NCI-H128 (cell line): ENCODE data around the gene FGFR2.
A peak's percentile ranks its signal among the peaks of the same experiment; 100 is the strongest.
"Not testable (repeated sequence)": the region's sequence is repeated elsewhere in the genome, so short reads cannot be mapped to it uniquely, and the experiment has no call there.

Experiments
- DNase-seq: peaks from one replicate; lab custom pipeline; 2025; ENCODE audit not compliant: unreplicated experiment; lab: John Stamatoyannopoulos, UW

The FGFR2 gene

DNA sequence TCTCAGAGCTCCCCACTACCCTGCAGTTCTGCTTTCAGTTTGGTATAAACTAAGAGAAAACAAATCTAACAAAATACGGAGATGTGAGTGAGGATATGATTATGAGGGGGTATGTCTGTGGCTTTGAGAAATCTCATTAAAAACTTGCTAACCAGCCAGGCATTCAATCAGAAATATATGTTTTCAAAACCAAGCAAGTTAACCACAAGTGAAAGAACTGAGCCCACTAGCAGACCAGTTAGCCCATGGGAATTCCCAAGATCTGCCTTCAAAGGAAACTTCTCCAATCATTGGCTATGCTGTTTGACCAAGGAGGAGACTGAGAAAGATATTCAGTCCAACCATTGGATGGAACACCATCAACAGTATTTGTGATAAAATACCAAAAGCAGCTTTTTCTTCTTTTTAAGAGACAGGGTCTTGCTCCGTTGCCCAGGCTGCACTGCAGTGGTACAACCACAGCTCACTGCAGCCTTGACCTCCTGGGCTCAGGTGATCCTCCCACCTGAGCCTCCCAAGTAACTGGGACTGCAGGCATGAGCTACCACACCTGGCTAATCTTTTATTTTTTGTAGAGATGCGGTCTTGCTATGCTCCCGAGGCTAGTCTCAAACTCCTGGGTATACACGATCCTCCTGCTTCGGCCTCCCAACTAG, 41.2 kb downstream of the FGFR2 start:
- DNase-seq, result no peak

DNA sequence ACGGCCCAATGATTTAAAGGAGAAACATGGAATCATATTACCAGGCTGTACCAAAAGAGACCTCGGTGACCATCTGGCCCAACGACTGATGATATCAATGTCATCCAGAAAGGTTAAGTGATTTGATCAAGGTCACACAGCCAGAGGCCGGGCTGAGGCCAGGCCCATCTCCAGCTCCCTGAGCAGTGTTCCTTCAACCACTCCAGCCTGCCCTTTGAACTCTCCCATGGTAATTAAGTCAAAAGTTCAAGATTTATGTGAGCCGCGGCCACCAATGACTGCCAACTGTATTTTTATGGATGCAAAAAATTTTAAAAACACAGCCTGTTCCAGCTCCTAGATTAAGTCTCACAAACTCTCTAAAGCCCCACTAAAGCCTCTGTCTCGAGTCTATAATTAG, 41.8 kb downstream of the FGFR2 start:
- no peak for DNase-seq

DNA sequence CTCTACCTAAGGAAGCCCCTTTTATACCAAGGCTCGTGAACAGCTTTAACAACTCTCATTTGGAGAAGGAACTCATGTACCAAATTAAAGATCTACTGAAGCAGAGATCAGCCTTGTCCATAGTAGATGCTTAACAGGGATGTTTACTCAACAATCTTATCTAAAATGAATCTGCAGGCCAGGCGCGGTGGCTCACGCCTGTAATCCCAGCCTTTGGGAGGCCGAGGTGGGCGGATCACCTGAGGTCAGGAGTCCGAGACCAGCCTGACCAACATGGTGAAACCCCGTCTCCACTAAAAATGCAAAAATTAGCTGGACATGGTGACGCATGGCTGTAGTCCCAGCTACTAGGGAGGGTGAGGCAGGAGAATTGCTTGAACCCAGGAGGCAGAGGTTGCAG, 43.3 kb downstream of the FGFR2 start:
- not testable (repeated sequence) for DNase-seq

DNA sequence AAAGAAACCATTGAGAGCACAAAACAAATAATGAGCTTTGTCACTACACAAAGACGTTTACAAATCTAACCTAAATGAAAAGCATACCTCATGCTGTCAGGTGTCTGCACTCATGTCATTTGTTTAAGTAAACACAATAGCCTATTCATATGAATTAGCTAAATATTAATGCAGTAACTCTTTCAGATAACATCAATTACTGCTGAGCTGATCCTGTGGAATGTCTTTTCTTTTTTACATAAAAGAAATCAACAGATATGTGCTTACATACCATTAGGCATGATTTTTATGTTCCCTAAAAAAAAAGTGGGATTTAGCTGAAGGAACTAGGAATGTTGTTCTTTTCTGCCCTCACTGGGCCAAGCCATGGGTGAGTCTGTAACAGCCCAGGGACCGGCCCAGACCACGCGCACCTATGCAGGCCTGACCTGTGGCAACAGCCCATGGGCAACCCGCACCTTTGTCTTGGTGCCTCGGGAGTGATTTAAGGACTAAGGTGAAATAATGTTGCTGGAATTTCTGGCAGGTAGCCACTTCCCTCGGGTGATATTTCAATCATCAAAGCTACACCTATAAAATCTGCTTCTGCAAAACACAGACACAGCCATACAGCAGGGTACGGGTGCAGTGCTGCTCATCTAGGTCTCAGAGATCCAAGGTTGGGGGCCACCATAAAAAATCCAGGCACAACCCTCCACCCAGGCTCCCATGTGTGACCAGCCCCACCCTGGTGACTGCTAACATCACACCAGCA, 44.6 kb downstream of the FGFR2 start:
- no peak for DNase-seq

DNA sequence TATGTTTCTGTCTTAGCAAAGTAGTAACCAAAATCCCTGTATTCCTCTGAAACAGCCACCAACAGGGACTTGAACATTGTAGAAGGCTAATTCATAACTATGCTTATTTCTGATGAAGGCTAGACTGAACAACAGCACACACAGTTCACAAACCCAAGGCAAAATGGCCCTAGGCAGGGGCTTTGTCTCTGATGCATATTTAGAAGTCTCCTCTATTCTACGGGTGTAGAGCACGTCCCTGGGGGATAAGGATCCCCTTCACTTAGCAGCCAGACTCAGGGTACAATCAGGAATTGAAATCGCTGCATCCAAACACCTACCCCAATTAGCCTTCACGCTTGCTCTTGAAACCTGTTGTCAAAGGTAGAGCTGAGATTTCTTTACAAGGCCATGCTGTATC, 45.5 kb downstream of the FGFR2 start:
- no peak for DNase-seq

DNA sequence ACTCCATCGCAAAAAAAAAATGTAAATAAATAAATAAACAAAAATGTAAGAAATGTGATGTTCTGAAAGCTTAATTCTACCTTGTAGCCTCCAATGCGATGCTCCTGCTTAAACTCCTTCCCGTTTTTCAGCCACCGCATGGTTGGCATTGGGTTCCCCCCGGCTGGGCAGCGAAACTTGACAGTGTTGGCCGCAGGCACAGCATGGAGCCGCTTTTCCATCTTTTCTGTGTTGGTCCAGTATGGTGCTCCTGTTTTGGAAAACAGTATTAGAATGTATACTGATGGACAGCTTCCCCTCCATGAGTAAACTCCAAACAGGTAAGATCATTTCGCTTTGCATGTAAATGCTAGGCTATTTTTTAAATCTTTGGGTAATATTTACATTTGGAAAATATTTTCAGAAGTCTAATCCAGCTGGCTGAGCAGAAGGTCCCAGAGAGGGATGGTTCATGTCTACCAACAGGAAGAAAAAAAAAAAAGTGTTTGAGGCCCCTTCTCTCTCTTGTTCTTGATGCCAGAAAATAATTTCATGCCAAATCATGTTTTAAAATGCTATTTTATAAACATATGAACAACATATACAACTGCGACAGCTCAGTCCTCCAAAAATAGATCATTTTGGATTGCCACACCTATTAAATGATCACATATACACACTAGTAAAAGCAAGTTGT, 46.9 kb downstream of the FGFR2 start:
- DNase-seq, result no peak

DNA sequence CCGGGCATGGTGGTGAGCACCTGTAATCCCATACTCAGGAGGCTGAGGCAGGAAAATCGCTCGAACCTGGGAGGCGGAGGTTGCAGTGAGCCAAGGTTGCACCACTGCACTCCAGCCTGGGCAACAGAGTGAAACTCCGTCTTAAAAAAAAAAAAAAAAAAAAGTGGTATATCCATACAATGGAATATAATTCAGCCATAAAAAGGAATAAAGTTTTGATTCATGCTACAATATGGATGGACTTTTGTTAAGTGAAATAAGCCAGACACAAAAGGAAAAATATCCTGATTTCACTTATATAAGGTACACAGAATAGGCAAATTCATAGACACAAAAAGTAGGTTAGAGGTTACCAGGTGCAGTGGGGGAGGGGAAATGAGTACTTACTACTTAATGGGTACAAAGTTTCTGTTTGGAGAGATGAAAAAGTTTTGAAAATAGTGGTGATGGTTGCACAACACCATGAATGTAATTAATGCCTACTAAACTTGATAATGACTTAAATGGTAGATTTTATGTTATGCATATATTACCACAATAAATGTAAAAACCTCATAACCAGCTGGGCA, 53.9 kb downstream of the FGFR2 start:
- DNase-seq, result no peak

DNA sequence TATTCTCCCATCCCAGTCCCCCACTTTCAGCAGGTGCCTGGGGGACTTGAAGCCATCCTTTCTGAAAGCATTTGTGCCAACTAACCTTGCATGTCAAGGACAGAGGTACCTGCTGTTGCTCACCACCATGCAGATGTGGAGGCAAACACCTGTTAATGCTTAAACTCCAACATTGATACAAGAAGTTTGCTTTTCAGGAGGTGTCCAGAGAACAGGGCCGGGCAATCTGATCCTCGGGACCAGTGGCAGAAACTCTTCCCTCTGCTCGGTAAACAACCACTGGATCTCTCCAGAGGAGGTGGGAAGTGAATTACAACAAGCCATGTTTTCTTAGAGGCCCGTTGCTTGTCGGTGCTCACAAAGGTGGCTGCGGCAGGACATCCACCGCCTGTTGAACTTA, 54.7 kb downstream of the FGFR2 start:
- no peak for DNase-seq

DNA sequence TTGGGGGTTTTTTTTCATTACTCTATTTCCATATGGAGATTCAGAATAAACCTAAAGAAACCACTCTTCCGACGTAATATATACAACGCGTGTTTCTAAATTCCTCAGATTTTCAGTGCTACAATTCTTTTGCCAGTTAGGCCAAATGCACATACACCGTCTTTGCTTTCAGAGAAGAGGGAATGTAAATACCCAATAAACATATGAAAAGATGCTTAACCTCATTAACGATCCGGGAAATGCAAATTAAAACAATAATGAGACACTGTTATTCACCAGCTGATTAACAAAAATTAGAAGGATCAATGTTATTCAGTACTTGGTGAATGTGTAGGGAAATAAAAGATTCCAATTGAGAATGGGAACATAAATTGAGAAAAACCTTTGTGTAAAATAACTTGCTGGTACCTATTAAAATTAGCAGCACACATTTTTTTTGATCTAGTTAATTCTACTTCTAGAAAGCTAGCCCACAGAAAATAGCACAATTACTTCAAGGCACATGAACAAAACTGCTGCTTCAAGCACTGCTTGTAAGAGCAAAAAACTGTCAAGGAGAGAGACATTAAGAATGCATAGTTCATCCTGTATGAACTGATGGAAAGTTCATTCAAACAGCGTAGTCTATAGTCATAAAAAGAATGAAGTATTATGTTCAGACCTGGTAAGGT, 56.7 kb downstream of the FGFR2 start:
- DNase-seq, result no peak

DNA sequence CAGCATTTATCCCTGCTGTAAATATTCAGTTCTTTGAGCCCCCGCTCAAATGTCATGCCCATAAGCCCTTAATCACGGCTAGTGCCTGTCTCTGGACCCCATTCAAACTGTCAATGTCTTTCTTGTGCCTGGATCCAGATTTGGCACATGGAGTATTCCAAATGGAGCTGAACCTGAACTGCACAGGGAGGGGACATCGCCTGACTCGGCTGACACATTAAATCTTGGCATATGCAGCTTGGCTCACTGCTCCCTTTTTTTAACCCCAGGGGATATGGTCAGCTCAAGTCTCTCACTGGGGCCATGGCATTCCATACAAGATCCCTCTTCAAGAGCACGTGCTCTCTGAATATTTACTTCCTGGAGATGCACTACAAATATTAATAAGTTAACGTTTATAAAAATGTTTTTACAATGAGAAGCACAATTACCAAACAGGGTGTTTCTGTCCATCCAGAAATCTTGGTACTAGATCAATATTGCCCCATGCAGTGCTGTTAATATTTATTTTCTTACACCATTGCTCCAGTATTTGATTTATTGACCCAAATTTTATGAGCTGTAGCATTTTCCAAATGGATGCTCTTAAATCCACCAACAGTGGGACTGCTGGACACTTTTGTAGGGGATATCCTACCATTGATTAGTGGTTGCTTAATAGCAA, 57.4 kb downstream of the FGFR2 start:
- DNase-seq, result no peak

DNA sequence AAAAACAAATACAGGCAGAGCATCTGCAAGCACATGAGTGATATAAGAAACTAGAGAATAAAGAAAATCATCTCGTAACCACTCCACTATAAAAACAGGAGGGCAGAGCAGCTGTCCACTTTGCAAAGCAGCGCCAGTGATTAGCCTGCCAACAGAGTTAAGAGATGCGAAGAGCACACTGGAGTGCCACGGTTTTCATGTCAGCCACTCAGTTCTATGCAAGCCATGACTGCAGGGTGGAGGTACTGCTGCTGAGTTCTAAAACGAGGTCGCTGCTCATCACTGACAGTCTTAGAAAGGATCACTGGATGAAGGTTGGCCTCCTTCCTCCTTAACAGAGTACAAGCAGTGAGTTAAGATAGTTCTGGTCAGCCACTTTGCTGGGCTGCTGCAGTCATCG, 58.5 kb downstream of the FGFR2 start:
- no peak for DNase-seq

DNA sequence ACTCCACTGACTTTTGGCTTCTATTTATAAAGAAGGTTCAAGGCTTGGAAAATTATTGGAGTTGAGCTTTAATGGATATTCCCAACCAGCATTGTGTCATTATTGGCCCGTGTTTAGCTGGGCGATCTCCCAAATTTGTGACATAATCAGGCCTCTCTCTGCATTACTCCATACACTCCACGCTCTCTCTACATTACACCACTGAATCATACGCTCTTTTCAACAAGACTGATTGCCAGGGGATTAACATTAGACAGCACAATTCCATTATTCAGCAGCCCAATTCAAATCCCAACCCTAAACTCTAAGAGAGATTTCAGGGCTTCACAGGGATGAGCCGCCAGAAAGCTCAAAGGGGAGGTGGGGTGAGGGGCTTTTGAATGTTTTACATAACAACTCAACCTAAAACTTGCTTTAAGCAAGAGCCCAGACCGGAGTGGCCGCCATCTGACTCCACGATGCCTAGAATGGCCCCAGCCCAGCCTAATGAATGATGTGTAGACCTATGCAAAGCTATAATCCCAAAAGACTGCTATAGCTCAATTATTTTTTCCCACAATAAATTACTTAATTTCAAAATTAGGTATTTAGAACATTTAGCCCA, 61.8 kb downstream of the FGFR2 start:
- no peak for DNase-seq

DNA sequence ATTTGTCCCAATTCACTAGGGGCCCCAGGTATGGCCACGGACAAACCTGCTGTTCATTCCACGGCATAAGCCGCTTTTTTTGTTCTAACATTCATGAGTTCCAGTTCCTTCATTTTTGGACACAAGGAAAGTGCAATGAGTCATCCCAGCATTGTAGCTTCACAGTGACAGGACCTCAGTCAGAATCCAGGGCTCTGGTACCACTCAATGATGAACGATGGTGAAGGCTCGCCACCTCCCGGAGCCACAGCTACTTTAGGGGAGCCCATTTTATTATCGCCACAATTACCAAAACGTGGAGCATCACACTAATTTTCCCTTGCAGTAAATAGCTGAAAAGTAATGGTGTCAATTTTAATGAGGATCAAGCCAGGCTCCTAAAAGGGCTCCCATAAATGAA, 62.9 kb downstream of the FGFR2 start:
- no peak for DNase-seq

DNA sequence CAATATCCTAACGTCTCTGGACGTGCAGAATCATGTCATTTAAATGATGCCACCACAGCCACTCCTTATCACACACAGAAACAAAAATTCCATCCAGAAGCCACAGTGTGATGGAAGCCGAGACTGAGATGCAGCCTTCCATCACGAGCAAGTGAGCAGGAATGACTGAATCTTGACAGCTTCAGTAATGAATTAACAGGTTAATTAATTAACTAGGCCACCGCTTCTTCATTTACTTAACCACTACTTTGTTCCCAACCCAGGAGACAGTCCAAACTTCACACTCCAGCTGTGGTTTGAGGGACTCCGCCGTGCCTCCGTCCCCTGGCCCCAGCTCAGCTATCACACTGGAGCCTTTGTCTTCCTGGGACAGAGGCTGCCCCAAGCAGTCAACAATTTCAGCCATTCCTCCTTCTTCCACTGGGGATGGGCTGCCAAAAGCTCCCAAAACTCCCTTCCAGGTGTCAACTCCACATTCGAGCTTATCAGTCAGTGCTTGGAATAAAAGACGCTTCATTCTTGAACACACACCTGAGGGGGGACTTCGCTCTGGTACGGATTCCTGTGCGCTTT, 65.9 kb downstream of the FGFR2 start:
- no peak for DNase-seq

DNA sequence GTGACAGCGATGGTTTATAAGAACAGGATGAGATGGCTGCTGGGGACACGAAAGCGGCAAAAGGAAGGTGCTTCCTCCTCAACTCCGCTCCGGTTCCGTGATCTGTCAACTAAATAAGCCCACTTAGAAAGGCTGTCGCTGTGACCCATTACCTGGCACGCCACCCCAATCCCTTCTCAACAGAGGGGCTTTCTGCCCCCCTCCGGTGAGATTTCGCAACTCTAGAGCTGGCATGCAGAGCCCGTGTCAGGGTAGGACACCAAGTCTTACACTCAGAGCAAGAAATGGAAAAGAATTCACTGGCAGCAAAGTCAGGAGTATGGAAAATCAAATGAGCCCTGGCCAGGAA, 66.4 kb downstream of the FGFR2 start:
- DNase-seq, result no peak

DNA sequence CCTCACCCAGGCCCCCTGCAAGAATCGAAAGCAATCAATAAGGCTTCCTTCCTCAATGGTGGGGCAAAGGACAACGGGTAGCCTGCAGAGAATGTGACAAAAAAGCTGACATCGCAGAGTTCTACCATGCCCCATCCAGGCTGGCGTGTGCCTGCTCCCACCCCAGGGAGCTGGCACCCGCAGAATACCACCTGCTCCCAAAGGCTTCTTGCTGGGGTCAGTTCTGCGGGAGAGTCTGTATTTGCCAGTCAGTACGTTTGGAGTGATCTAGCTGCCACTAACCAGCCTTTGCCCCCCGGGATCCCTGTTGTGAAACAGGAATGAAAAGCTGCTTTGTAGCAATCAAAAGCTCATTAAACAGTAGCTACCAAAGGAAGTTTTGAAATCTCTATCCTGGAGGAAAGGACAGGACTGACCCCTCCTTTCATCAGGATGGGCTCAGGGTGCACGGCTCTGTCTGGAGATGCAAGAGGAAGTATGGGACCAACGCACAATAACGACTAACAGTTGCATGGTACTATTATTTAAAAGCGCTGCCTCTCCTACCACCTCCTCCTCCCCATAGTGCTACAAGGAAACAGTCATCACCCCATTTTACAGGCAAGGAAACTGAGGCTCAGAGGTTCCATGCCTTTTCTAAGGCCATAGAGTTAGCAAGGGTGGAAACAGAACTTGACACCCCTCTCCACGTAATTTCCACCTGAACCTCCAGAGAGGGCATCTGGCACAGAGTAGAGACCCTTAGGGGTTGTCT, 67.0 kb downstream of the FGFR2 start:
- no peak for DNase-seq

DNA sequence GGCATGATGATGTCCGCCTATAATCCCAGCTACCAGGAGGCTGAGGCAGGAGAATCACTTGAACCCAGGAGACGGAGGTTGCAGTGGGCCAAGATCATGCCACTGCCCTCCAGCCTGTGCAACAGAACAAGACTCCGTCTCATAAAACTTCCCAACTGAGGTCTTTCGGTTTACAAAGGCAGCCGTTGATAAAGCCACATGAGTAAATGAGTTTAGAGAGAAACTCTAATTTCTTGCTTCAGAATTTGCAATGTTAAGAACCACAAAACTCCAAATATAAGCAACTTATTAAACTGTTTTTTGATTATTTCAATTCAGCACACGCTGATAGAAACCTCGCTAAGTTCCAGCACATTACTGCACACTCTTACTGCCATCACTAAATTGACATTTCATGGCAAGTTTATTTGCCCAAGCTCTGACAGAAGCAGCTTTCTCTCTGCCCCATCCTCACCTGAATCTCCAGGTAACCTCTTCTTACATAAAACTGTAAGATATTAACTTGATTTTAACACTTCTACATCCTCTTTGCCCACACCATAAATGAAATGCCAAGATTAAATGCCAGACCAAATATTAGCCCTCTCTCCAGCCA, 67.7 kb downstream of the FGFR2 start:
- DNase-seq, result no peak

DNA sequence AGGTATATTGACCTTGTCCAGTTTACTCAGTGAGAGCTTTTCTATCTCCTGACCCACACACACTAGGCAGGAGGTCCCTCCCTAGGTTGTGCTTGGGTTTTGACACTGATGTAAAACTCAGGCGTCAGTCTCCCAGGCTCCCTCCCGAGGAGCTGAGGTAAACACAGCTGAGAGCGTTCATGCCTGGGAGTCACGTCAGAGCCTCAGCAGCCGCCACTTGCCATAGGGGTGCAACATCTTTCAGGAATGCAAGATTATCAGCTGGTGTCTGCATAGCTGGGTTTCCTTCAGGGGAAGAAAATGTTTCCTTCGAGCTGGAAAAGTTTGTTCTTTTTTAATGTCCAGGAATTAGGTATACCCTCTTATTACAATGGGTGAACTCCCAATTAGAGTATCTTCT, 70.6 kb downstream of the FGFR2 start:
- DNase-seq, result peak; percentile 2

DNA sequence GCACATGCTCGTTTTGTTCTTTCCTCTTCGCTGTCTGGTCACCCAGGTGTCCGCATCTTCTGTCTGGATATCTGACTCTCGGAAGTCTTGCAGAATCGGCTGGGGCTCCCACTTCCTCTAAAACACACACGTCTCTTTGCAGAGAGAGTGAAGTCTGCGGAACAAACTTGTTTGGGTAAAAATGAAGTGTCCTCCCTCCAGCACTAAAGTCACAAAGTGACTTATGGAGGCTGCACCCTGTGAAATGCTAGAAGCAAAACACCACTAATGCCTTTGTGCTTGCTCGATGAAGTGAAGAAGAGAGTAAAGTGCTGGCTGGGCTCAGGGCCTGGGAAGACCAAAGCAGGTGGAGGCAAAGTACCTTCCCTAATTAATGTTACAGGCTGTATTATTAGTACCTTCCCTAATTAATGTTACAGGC, 71.4 kb downstream of the FGFR2 start:
- peak; percentile 19 for DNase-seq
